K562 (cell line): ENCODE results near the gene CNNM2.

Experiments
- CTCF ChIP-seq, 3 experiments: IDR thresholded peaks in 2 of 3; conservative IDR thresholded peaks in 1 of 3; 2 replicates each; pipeline ENCODE4 v1.5.1; 2011 to 2012; ENCODE audit warnings: low read length in 3 of 3, mild to moderate bottlenecking in 3 of 3, control low read depth in 2 of 3, improper control_type of control experiment in 1 of 3, inconsistent platforms in 1 of 3, low read depth in 1 of 3, mixed read lengths in 1 of 3, moderate library complexity in 1 of 3; ENCODE audit not compliant: insufficient read depth in 2 of 3
- CTCFL ChIP-seq: IDR thresholded peaks from 2 replicates; pipeline ENCODE4 v1.6.1; 2011; ENCODE audit warnings: borderline replicate concordance, low read depth, mild to moderate bottlenecking, moderate library complexity, low read length; ENCODE audit not compliant: insufficient read depth, poor library complexity, severe bottlenecking
- ETS1 ChIP-seq: conservative IDR thresholded peaks from 2 replicates; pipeline ENCODE4 v1.6.1; 2011; ENCODE audit warnings: low read depth, mild to moderate bottlenecking, low read length; ENCODE audit not compliant: control insufficient read depth
- FOXA1 ChIP-seq: fragments of 450-650 bp; IDR thresholded peaks from 2 replicates; pipeline ENCODE4 v1.6.1; 2016; ENCODE audit warnings: mild to moderate bottlenecking, borderline replicate concordance
- GABPA ChIP-seq: fragments of 200-800 bp; sonication (Bioruptor generic); conservative IDR thresholded peaks from 2 replicates; pipeline ENCODE4 v1.6.1; 2016; ENCODE audit warnings: low read depth, missing genetic modification characterization, missing compliant biosample characterization
- GABPB1 ChIP-seq: sonication (generic); formaldehyde crosslinking; IDR thresholded peaks from 2 replicates; pipeline ENCODE4 v1.8.0; 2022; ENCODE audit warnings: mild to moderate bottlenecking, missing genetic modification reagents
- HDAC2 ChIP-seq: fragments of 450-650 bp; IDR thresholded peaks from 2 replicates; pipeline ENCODE4 v1.6.1; 2016; ENCODE audit warnings: mild to moderate bottlenecking
- SREBF2 ChIP-seq: sonication (generic); formaldehyde crosslinking; IDR thresholded peaks from 2 replicates; pipeline ENCODE4 v1.4.0; 2020; ENCODE audit warnings: mild to moderate bottlenecking, missing genetic modification reagents

- TF ChIP-seq GABPA (no peak), SREBF2 (no peak), CTCF (IDR thresholded peaks at IDR 0.05 in 2 of 3, conservative IDR thresholded peaks at IDR 0.05 in 1 of 3; ENCODE audit: insufficient read depth in 2 of 3, low read depth in 1 of 3, low read length in 3 of 3) (no peak), HDAC2 (no peak), GABPB1 (no peak), FOXA1 (no peak), CTCFL (no peak), ETS1 (no peak)
Measured at GRCh38 chr10:103013416-103013815, 95.3 kb downstream of the CNNM2 start.
